Superior temporal gyrus (tissue), 1 donor: ENCODE results near the gene DDX11.
"Not testable (repeated sequence)": the region's sequence is repeated elsewhere in the genome, so short reads cannot be mapped to it uniquely, and the experiment has no call there.

Source experiments
- DNase-seq: peaks from one replicate; pipeline ENCODE4 v3.0.0-alpha.2; 2016; ENCODE audit errors: extremely low spot score

Gene DDX11

DNA sequence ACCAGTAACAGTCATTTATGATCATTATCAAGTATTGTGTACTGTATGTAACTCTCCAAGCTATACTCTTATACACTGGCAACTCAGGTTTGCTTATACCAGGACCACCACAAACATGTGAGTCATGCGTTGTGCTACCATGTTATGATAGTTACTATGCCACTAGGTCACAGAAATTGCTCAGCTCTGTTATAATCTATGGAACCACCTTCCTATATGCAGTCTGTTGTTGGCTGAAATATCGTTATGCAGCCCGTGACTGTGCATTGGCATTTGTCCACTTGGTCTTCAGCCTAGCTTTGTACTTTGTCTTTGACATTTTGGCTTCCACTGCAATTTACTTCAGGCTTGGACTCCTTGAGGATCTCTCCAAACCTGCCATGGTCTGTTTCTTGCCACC lies 7.5 kb upstream of the DDX11 start:
- DNase-seq = not testable (repeated sequence)

DNA sequence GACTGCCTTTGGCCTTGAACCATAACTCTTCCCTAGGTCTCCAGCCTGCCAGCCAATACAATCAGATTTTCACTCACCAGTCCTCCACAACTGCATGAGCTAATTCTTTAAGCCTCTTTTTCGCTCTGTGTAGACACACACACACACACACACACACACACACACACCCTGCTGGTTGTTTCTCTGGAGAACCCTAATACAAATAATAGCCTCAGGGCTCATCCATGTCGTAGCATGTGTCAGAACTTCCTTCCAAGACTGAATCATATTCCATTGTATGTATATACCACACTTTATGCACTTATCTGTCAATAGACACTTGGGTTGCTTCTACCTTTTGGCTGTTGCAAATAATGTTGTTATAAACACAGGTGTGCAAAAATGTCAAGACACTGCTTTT lies 6.0 kb upstream of the DDX11 start:
- not testable (repeated sequence) for DNase-seq

DNA sequence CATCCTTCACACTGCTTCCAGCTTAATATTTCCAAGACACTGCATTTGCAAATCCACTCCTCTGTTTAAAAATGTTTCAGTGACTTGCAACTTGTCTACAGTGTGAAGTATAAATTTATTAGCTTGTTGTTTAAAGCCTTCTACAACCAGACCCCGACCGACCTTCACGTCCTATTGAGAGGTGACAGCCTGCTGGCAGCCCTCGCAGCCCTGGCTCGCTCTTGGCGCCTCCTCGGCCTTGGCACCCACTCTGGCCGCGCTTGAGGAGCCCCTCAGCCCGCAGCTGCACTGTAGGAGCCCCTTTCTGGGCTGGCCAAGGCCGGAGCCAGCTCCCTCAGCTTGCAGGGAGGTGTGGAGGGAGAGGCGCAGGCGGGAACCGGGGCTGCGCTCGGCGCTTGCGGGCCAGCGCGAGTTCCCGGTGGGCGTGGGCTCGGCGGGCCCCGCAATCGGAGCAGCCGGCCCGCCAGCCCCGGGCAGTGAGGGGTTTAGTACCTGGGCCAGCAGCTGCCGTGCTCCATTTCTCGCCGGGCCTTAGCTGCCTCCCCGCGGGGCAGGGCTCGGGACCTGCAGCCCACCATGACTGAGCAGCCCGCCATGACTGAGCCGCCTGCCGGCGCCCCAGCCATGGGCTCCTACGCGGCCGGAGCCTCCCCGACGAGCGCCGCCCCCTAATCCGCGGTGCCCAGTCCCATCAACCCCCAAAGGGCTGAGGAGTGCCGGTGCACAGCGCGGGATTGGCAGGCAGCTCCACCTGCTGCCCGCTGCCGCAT lies 2.5 kb upstream of the DDX11 start:
- not testable (repeated sequence) for DNase-seq

GRCh38 chr12:31072962-31073361 lies 698 bp upstream of the DDX11 start:
- not testable (repeated sequence) for DNase-seq

- not testable (repeated sequence) for DNase-seq
Measured at GRCh38 chr12:31074333-31074874, 744 bp downstream of the DDX11 start.

DNA sequence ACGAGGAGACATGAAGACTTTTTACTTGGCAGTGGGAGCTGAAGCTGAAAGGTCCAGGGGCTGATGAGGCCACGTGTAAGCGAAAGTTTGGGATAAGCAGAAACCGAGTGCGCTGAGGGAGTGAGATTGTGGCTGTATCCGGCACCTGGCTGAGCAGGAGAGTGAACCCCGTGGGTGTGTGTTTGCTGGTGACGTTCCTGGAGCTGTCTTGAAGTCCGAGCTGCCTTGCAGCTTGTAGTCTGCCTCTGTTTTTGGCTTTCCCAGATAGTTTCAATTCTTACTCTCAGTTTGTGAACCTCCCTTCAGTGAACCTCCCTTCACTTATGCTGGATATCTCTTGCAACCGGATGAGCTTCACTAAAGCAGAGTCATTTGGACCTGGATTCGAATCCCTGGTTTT lies 2.5 kb downstream of the DDX11 start:
- not testable (repeated sequence) for DNase-seq

- DNase-seq = not testable (repeated sequence)
Measured at GRCh38 chr12:31077095-31077494, 3.4 kb downstream of the DDX11 start.

DNA sequence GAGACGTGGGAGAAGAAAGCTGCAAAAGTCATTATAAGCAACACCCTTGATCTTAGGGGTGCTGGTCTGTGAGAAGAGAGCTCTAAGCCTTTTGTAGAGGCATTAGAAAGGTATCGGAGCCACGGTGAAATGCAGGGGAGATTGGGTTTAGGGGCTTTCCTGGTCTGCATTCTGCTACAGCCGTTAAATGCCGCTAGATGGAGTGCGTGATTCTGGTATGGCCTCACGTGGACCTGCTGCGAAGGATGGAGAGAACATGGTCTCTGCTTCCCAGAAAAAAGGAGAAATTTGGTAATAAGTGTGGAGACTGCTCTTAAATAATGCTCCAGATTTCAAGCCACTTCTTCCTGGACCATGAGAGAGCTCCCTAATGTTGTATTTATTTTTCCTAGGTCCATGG lies 4.3 kb downstream of the DDX11 start:
- not testable (repeated sequence) for DNase-seq

GRCh38 chr12:31079421-31079820 lies 5.8 kb downstream of the DDX11 start:
- not testable (repeated sequence) for DNase-seq

- not testable (repeated sequence) for DNase-seq
Measured at GRCh38 chr12:31080221-31080620, 6.6 kb downstream of the DDX11 start.

DNA sequence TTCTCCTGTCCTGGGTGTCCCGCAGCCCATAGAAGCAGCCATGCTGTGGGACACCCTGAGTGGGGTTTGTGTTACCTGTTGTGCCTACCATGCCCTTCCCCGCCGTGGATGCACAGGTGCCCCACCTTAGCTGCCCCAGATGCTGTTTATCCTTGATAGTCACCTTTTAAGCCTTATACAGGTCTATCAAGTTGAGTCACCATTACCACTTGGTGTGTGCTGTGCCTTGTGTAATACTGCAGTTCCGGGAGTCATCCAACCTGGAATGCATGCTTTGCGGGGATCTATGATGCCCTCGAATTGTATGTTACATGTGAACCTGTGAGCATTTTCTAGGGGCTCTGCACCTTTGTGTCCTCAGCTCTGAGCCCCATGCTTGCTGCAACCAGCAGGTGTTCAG lies 7.6 kb downstream of the DDX11 start:
- not testable (repeated sequence) for DNase-seq

- not testable (repeated sequence) for DNase-seq
Measured at GRCh38 chr12:31084241-31084640, 10.6 kb downstream of the DDX11 start.

DNA sequence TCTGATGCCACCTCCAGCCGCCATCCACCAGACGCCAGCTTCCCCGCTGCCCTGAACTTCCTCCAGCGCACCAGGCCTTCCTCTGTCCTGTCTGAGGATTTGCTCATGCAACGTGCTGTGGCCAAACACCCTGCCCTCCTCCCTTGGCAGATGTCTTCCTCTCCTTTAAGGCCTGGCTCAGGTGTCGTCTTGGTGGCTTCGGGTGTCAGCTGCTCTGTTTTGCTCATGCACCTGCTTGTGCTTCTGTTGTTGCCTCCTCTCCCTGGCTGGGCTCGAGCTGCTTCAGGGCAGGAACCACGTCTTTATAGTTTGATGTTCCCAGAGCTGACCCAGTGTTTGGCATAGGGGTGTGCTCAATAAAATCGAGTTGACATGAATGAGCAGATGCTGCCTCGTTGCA lies 12.4 kb downstream of the DDX11 start:
- not testable (repeated sequence) for DNase-seq

GRCh38 chr12:31087486-31087885 lies 13.8 kb downstream of the DDX11 start:
- DNase-seq = not testable (repeated sequence)

- DNase-seq = not testable (repeated sequence)
Measured at GRCh38 chr12:31087956-31088355, 14.3 kb downstream of the DDX11 start.

DNA sequence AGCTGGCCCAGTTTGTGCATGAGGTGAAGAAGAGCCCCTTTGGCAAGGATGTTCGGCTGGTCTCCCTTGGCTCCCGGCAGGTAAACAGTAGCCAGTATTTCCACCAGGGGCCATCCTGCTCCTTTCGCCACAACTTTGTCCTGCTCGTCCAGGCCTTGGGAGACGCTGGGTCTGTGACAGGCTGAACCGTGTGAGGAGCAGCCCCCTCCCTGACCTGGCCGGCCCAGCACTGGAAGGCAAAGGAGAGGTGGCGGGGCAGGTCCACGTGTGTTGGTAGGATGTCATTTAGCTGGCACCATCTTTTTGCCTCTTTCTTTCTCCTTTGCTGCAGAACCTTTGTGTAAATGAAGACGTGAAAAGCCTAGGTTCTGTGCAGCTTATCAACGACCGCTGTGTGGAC lies 15.4 kb downstream of the DDX11 start:
- DNase-seq = no peak

DNA sequence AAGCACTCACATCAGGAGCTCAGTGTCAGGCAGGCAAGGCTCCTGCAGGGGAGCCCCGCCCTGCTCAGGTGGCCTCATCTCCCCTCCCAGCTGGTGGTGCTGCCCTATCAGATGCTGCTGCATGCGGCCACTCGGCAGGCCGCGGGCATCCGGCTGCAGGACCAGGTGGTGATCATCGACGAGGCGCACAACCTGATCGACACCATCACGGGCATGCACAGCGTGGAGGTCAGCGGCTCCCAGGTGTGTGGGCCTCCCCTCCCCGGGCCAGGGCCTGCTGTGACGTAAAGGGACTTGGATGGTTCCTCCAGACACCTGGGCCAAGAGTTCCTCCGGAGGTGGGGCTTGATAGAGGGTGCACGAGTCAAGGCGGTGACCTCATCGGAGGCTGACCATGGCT lies 18.0 kb downstream of the DDX11 start:
- not testable (repeated sequence) for DNase-seq

- DNase-seq = not testable (repeated sequence)
Measured at GRCh38 chr12:31092718-31093117, 19.1 kb downstream of the DDX11 start.

DNA sequence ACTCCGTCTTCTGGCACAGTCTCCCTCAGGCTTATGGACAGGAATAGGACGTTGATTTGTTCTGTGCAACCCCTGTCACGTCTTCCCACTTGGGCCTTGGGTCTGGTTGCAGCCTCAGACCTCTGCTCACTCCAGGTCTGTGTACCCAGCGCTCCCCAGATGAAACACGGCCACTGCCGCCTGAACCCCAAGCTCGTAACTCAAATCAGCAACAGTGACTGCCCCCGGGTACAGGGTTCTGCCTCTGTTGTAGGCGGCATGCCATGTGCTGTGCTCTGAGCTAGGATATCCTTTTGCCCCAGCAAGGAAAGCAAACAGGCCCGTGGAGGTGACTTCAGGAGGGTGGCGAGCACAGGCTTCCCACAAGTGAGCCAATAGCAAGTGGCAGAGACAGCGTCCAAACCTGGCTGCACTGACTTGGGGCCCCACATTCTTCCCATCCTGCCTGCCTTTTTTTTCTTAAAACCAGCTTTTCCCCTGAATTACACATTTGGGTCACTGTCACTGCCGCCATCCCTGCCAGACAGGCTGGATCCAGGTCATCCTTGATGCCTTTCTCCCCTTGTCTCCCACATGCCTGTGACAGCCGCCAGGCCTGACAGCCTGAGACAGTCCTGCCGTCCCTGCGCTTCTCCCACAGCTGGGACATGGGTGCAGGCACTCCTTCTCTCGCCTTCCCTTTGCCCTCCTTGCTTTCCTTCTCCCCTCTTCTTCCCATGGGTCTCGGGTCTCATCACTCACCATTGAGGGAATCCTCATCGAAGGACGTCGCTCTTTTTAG lies 21.6 kb downstream of the DDX11 start:
- DNase-seq = not testable (repeated sequence)

- DNase-seq = not testable (repeated sequence)
Measured at GRCh38 chr12:31096251-31097065, 22.8 kb downstream of the DDX11 start.

GRCh38 chr12:31097819-31098218 lies 24.2 kb downstream of the DDX11 start:
- not testable (repeated sequence) for DNase-seq

- not testable (repeated sequence) for DNase-seq
Measured at GRCh38 chr12:31098363-31098762, 24.7 kb downstream of the DDX11 start.
